Measurements from ENCODE around the gene NAB1.

Gene NAB1

DNA sequence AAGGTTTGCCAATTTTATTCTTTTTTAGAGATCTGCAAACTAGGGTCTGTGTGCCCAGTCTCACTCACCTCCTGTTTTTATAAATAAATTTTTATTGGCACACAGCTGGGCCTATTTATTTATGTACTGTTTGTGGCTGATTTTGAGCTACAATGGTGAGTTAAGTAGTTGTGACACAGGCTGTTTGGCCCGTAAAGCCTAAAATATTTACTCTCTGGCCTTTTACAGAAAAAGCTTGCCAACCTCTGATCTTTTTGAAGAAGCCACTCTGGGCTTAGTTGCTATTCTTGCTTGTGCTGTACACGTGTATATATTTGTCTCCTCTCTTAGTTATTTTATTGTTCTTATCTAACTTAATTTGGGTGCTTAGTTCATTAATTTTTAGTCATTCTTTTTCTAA is 14.5 kb downstream of the NAB1 start:
- no peak overlapping the region for H3K27ac ChIP-seq (ENCODE audit: low read depth, low read length)
- H3K36me3 ChIP-seq (ENCODE audit: control insufficient read depth, insufficient read depth, low read length): no peaks in the 10 kb centered on the region
- H3K4me1 ChIP-seq (ENCODE audit: control insufficient read depth, insufficient read depth, low read length): peaks cover 20% of the 10 kb centered on the region

DNA sequence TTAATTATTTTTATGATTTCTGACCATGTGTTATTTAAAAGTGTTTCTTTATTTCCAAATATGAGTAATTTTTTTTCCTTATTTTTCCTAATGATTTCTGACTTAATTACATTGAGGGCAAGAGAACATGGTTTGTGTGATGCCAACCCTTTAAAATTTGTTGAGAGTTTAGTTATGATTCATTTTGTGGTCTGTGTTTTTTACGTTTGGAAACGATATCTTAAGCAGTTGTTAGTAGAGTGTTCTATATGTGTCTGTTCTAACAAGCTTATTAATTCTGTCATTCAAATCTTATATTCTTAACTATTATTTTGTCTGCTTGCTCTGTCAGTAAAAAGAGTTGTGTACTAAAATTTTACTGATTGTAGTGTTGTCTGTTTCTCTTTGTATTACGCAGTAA is 15.0 kb downstream of the NAB1 start:
- Histone ChIP-seq H3K4me1 (ENCODE audit: control insufficient read depth, insufficient read depth, low read length) (peaks cover 16% of the 10 kb centered on the region), H3K4me3 (ENCODE audit: low read length) (no peak overlapping the region), H3K36me3 (ENCODE audit: control insufficient read depth, insufficient read depth, low read length) (no peaks in the 10 kb centered on the region), H3K27me3 (ENCODE audit: control insufficient read depth, insufficient read depth, low read length) (no peaks in the 10 kb centered on the region), H3K9ac (ENCODE audit: low read length) (no peak overlapping the region), H3K27ac (ENCODE audit: low read depth, low read length) (no peak overlapping the region)

More for the DNA sequence above, 14.5 kb downstream of the NAB1 start:
- Histone ChIP-seq H3K9ac (ENCODE audit: low read length) (no peak overlapping the region), H3K4me3 (ENCODE audit: low read length) (no peak overlapping the region), H3K27me3 (ENCODE audit: control insufficient read depth, insufficient read depth, low read length) (no peaks in the 10 kb centered on the region)

DNA sequence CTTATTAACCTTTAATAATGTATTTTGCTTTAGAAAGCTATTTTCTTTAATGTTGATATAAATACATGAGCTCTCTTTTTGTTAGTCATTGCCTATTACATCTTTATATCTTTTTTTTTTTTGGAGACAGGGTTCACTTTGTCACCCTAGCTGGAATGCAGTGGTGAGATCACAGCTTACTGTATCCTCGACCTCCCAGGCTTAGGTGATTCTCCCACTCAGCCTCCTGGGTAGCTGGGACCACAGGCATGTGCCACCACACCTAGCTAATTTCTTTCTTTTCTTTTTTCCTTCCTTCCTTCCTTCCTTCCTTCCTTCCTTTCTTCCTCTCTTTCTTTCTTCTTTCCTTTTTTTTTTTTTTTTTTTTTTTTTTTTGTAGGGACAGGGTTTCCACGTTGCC is 15.4 kb downstream of the NAB1 start:
- peaks cover 16% of the 10 kb centered on the region for H3K4me1 ChIP-seq (ENCODE audit: control insufficient read depth, insufficient read depth, low read length)
- H3K9ac ChIP-seq (ENCODE audit: low read length): no peak overlapping the region
- H3K36me3 ChIP-seq (ENCODE audit: control insufficient read depth, insufficient read depth, low read length): no peaks in the 10 kb centered on the region
- H3K27me3 ChIP-seq (ENCODE audit: control insufficient read depth, insufficient read depth, low read length): no peaks in the 10 kb centered on the region
- H3K4me3 ChIP-seq (ENCODE audit: low read length): no peak overlapping the region
- no peak overlapping the region for H3K27ac ChIP-seq (ENCODE audit: low read depth, low read length)

DNA sequence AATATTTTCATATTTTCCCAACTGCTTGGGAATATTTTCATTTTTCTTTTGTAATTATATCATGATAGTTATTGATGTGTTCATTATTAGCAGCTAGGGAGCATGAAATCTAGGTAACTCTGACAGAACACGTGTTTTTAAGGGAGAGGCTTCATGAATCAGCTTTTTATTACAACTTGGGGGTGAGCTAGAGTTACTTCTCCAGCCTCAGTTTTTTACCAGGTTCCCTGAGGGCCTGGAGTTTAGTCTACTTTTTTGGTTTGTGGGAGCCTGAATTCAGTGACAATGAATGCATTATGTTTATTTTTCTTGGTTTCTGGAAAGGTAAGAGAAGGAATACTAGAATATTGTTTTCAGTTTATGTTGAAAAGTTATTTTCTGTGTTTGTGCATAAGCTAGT is 18.0 kb downstream of the NAB1 start:
- Histone ChIP-seq H3K27ac (ENCODE audit: low read depth, low read length) (no peak overlapping the region), H3K27me3 (ENCODE audit: control insufficient read depth, insufficient read depth, low read length) (no peaks in the 10 kb centered on the region), H3K9ac (ENCODE audit: low read length) (no peak overlapping the region), H3K36me3 (ENCODE audit: control insufficient read depth, insufficient read depth, low read length) (no peaks in the 10 kb centered on the region), H3K4me3 (ENCODE audit: low read length) (no peak overlapping the region), H3K4me1 (ENCODE audit: control insufficient read depth, insufficient read depth, low read length) (peaks cover 13% of the 10 kb centered on the region)

DNA sequence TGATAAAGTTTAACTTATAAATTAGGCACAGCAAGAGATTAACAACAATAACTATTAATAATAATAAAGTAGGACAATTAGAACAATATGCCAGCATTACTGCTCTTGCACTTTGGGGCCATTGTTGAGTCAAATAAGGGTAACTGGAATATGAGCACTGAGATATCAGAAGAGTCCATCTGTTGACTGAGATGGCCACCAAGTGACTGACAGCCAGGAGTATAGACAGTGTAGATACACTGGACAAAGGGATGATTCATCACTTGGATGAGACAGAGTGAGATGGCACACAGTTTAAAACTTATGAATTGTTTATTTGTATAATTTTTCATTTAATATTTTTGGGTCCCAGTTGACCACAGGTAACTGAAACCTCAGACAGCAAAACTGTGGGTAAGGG is 20.0 kb downstream of the NAB1 start:
- Histone ChIP-seq H3K9ac (ENCODE audit: low read length) (no peak overlapping the region), H3K27me3 (ENCODE audit: control insufficient read depth, insufficient read depth, low read length) (no peaks in the 10 kb centered on the region), H3K4me1 (ENCODE audit: control insufficient read depth, insufficient read depth, low read length) (peaks cover 1% of the 10 kb centered on the region), H3K4me3 (ENCODE audit: low read length) (no peak overlapping the region), H3K27ac (ENCODE audit: low read depth, low read length) (no peak overlapping the region), H3K36me3 (ENCODE audit: control insufficient read depth, insufficient read depth, low read length) (no peaks in the 10 kb centered on the region)

DNA sequence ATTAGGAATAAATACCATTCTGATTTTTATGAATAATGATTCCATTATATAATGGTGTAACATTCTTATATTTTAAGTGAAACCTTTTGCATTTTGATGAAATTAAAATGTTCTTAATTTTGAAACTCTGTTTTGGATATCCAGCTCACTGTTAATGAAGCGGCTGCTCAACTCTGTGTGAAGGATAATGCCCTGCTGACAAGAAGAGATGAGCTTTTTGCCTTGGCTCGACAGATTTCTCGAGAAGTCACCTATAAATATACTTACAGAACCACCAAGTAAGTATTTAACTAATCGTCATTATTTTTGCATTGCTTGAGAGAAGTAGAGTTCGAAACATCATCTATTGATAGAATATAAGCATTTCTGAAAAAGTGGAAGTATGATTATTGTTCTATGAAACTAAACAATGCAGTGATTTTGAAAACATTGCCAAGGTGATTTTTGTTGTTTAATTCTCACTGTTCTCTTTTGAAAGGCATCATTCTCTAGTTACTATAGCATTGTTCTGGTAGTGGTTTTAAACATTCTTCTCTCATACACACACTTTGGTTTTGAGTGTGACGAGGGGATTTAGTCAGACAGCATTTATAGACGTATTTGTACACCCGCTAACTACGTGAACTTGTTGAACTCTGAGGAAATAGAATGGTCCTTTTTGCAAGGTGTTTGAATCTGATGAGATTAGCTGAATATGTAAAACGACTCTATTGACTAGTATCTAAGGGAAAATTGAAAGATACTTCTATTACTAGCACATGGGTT is 21.5 kb downstream of the NAB1 start:
- H3K4me1 ChIP-seq (ENCODE audit: control insufficient read depth, insufficient read depth, low read length): peaks cover 2% of the 10 kb centered on the region

DNA sequence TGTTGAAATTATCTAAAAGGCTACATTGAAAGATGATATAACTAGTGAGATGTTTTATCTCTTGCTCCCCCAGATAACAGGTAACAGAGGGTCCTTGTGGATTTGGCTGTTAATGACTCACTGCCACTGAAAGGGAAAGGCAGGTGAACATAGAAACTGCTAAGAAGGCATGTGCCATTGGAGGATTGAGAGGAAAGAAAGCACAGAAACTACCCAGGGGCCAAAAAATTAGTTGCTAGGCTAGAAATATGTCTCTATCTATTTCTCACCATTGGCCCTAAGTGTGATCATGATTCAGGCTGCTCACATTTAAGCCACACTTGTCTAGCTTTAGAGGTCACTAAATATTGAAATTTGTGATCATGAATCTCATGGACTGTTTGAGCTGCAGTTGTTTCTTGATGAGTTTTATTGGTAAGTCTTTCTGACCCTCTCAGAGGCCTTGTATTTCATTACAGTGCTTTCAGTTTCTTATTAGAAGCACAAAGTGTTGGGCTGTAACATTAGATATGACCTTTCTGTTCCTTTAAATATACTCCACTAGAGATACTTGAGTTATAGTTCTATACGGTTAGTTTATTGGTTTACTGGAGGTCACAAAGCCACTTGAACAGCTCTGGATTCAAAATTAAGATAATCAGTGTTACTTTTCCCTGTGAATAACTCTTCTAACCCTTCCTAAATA is 26.2 kb downstream of the NAB1 start:
- H3K27me3 ChIP-seq (ENCODE audit: control insufficient read depth, insufficient read depth, low read length): no peaks in the 10 kb centered on the region
- no peak overlapping the region for H3K9ac ChIP-seq (ENCODE audit: low read length)
- H3K36me3 ChIP-seq (ENCODE audit: control insufficient read depth, insufficient read depth, low read length): peaks cover 6% of the 10 kb centered on the region
- H3K4me1 ChIP-seq (ENCODE audit: control insufficient read depth, insufficient read depth, low read length): peaks cover 2% of the 10 kb centered on the region
- H3K4me3 ChIP-seq (ENCODE audit: low read length): no peak overlapping the region
- no peak overlapping the region for H3K27ac ChIP-seq (ENCODE audit: low read depth, low read length)

More for the DNA sequence above, 21.5 kb downstream of the NAB1 start:
- no peak overlapping the region for H3K4me3 ChIP-seq (ENCODE audit: low read length)
- H3K27me3 ChIP-seq (ENCODE audit: control insufficient read depth, insufficient read depth, low read length): no peaks in the 10 kb centered on the region
- H3K36me3 ChIP-seq (ENCODE audit: control insufficient read depth, insufficient read depth, low read length): no peaks in the 10 kb centered on the region
- no peak overlapping the region for H3K9ac ChIP-seq (ENCODE audit: low read length)
- no peak overlapping the region for H3K27ac ChIP-seq (ENCODE audit: low read depth, low read length)

DNA sequence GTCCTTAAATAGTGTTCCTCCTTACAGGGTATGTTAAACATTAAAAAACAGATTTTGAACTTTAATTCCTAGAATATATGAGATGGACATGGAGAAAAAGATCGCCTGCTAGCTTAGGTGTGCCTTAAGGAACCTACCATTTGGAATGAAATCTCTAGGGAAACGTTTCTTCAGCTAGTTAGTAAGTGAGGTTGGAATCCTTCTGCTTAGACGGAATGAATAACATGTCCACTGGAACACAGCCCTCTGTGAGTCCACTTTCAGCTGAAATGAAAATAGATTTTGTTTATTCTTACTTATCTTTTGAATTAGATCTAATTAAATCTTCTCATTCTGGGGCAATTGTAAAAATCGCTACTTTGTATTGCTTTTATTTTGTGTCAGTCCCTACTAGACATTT is 28.4 kb downstream of the NAB1 start:
- H3K36me3 ChIP-seq (ENCODE audit: control insufficient read depth, insufficient read depth, low read length): peaks cover 6% of the 10 kb centered on the region

DNA sequence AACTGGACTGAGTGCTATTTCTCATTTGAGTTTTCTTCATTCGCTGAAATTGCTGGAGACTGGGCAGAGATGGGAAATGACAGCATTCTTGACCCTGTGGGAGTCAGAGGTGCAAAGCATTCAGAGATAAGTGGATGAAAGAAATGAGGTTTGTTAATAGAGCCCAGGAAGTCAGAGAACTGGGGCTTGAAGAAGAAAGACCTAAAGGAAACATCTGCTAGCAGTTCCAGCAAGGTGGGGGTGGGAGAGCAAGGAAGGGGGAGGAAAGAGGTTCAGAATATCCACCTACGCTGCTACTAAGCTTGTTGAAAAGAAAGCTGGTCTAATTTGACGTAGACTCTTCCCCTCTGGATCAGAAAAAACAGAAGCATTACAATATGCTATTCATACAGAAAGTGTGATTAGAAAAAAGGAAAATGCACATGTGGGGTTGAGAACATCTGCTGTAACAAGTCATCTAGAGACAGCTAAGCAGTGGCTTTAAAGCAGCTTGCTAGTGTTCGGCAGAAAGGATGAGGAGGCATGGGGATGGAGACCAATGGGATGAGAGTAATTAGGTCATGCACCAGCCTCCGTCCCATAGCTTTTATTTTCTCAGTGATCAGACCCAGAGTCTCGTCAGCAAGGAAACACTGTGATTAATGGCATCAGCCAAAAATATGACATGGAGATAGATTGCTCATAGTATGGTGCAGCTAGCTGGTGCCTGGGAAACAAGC is 29.7 kb downstream of the NAB1 start:
- Histone ChIP-seq H3K27me3 (ENCODE audit: control insufficient read depth, insufficient read depth, low read length) (no peaks in the 10 kb centered on the region), H3K27ac (ENCODE audit: low read depth, low read length) (no peak overlapping the region), H3K36me3 (ENCODE audit: control insufficient read depth, insufficient read depth, low read length) (peaks cover 6% of the 10 kb centered on the region), H3K4me3 (ENCODE audit: low read length) (no peak overlapping the region), H3K4me1 (ENCODE audit: control insufficient read depth, insufficient read depth, low read length) (peaks cover 2% of the 10 kb centered on the region), H3K9ac (ENCODE audit: low read length) (no peak overlapping the region)

More for the DNA sequence above, 28.4 kb downstream of the NAB1 start:
- no peak overlapping the region for H3K27ac ChIP-seq (ENCODE audit: low read depth, low read length)
- H3K4me3 ChIP-seq (ENCODE audit: low read length): no peak overlapping the region
- no peak overlapping the region for H3K9ac ChIP-seq (ENCODE audit: low read length)
- no peaks in the 10 kb centered on the region for H3K27me3 ChIP-seq (ENCODE audit: control insufficient read depth, insufficient read depth, low read length)
- H3K4me1 ChIP-seq (ENCODE audit: control insufficient read depth, insufficient read depth, low read length): peaks cover 2% of the 10 kb centered on the region

DNA sequence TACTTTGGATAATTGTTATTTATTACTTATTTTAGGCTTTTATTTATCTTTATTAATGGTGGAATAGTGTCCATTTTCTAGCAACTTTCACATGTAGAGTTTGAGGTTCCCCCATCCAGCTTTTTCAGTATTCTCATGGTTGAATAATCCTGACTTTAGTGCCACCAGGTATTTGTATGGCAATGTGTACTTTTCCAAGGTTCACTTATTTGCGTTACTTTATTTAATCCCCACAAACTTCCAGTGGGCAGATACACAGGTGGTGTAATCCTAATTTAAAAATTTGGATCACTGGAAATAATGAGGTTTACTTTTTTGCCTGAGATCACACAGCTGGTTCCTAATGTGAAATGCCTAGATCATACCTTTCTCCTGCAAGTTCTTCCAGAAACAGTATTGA is 30.5 kb downstream of the NAB1 start:
- H3K4me1 ChIP-seq (ENCODE audit: control insufficient read depth, insufficient read depth, low read length): peaks cover 2% of the 10 kb centered on the region
- no peak overlapping the region for H3K27ac ChIP-seq (ENCODE audit: low read depth, low read length)

DNA sequence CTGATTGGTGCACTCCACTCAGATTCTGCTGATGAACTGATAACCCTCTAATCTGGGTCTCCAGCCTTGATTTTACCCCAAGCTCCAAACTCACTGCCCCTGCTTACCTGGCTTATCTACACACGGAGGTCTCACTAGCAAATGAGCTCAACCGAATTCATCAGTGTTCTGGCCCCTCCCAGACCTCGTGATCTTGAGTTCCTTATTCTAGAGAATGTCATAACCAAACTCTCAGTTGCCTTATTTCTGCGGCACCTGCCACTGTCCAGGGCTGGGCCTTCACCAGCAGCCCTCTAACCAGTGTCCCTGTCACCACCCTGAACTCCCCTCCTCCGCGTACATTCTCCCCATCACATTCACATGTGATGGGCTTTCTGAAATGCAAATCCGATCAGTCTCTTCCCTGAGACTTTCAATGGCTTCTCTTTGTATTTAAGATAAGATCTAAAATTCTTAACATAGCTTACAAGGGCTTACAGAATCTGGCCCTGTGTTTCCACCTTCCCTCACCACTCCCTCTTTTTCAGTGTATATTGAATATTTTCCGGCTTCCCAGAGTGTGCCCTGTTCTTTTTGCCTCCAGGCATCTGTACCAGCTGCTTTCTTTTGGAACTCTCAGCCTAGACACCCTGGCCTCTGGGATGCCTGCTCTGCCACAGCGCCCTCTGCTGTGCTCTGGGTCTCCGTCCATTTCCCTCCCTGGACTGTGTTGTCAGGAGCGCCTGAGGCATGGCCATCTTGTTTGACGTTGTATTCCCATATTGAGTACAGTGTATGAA is 31.1 kb downstream of the NAB1 start:
- Histone ChIP-seq H3K4me1 (ENCODE audit: control insufficient read depth, insufficient read depth, low read length) (peaks cover under 1% of the 10 kb centered on the region), H3K27me3 (ENCODE audit: control insufficient read depth, insufficient read depth, low read length) (no peaks in the 10 kb centered on the region), H3K4me3 (ENCODE audit: low read length) (no peak overlapping the region), H3K36me3 (ENCODE audit: control insufficient read depth, insufficient read depth, low read length) (peaks cover 6% of the 10 kb centered on the region), H3K9ac (ENCODE audit: low read length) (no peak overlapping the region), H3K27ac (ENCODE audit: low read depth, low read length) (no peak overlapping the region)

More for the DNA sequence above, 30.5 kb downstream of the NAB1 start:
- no peak overlapping the region for H3K9ac ChIP-seq (ENCODE audit: low read length)
- peaks cover 6% of the 10 kb centered on the region for H3K36me3 ChIP-seq (ENCODE audit: control insufficient read depth, insufficient read depth, low read length)
- no peak overlapping the region for H3K4me3 ChIP-seq (ENCODE audit: low read length)
- no peaks in the 10 kb centered on the region for H3K27me3 ChIP-seq (ENCODE audit: control insufficient read depth, insufficient read depth, low read length)

DNA sequence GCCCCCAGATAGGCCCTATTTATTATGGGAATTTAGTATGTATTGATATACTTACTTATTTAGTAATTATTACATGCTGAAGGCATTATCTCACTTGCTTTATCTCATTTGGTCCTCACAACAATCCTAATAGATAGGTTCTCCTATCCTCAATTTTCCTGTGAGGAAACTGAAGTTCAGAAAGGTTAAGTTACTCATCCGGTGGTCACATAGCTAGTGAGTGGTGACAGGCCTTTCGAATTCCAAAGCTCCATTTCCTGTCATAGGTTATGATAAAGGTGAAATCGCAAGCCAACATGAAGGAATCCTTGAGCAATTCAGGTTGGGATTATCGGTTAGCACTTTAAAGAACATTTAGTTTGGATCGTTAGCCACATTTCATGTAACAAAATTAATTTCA is 33.3 kb downstream of the NAB1 start:
- Histone ChIP-seq H3K4me3 (ENCODE audit: low read length) (no peak overlapping the region), H3K27ac (ENCODE audit: low read depth, low read length) (no peak overlapping the region), H3K27me3 (ENCODE audit: control insufficient read depth, insufficient read depth, low read length) (no peaks in the 10 kb centered on the region), H3K4me1 (ENCODE audit: control insufficient read depth, insufficient read depth, low read length) (no peaks in the 10 kb centered on the region), H3K36me3 (ENCODE audit: control insufficient read depth, insufficient read depth, low read length) (peaks cover 8% of the 10 kb centered on the region), H3K9ac (ENCODE audit: low read length) (no peak overlapping the region)
